Mesenchymal stem cell (in vitro differentiated cells and primary cell): ENCODE measurements around the gene STK26.

ENCODE experiments used
- DNase-seq: peaks from one replicate; pipeline ENCODE4 v3.0.0-alpha.2; 2013
- H2AFZ ChIP-seq: one replicate; pipeline ENCODE4 v1.6.1; 2013; ENCODE audit warnings: low read depth, mild to moderate bottlenecking, control low read depth, inconsistent platforms, low read length, moderate library complexity
- H2AK5ac ChIP-seq: 2 replicates; pipeline ENCODE4 v1.6.1; 2013; ENCODE audit warnings: low read length, moderate library complexity, mild to moderate bottlenecking, inconsistent platforms; ENCODE audit not compliant: severe bottlenecking
- H2BK120ac ChIP-seq: one replicate; pipeline ENCODE4 v1.6.1; 2013; ENCODE audit warnings: low read depth, mild to moderate bottlenecking, inconsistent platforms, low read length, moderate library complexity
- H2BK12ac ChIP-seq, 2 experiments: one replicate each; pipeline ENCODE4 v1.6.1; 2013; ENCODE audit warnings: inconsistent platforms in 2 of 2, low read length in 2 of 2, mild to moderate bottlenecking in 2 of 2, moderate library complexity in 2 of 2, control low read depth in 1 of 2
- H2BK15ac ChIP-seq: one replicate; pipeline ENCODE4 v1.6.1; 2013; ENCODE audit warnings: mild to moderate bottlenecking, low read depth, inconsistent platforms; ENCODE audit not compliant: poor library complexity, severe bottlenecking
- H2BK5ac ChIP-seq: 2 replicates; pipeline ENCODE4 v1.6.1; 2013; ENCODE audit warnings: low read depth, mild to moderate bottlenecking, low read length, control low read depth, inconsistent platforms; ENCODE audit not compliant: poor library complexity, severe bottlenecking
- H3K14ac ChIP-seq, 2 experiments: one replicate each; pipeline ENCODE4 v1.6.1; 2013; ENCODE audit warnings: inconsistent platforms in 2 of 2, low read length in 2 of 2, control low read depth in 1 of 2, mild to moderate bottlenecking in 1 of 2, moderate library complexity in 1 of 2
- H3K18ac ChIP-seq, 2 experiments: one replicate each; pipeline ENCODE4 v1.6.1; 2013; ENCODE audit warnings: inconsistent platforms in 2 of 2, low read length in 2 of 2, control low read depth in 1 of 2, low read depth in 1 of 2, mild to moderate bottlenecking in 1 of 2
- H3K23ac ChIP-seq, 2 experiments: one replicate each; pipeline ENCODE4 v1.6.1; 2013; ENCODE audit warnings: inconsistent platforms in 2 of 2, low read length in 2 of 2, mild to moderate bottlenecking in 2 of 2, moderate library complexity in 2 of 2, control low read depth in 1 of 2
- H3K27ac ChIP-seq: 2 replicates; pipeline ENCODE4 v1.5.1; 2013; ENCODE audit warnings: mild to moderate bottlenecking, moderate library complexity, low read length, control low read depth, inconsistent platforms; ENCODE audit not compliant: poor library complexity, severe bottlenecking
- H3K27me3 ChIP-seq, 2 experiments: 2 replicates each; pipeline versions ENCODE4 v1.6.1 to v1.7.0; 2013; ENCODE audit warnings: low read length in 2 of 2, mild to moderate bottlenecking in 2 of 2, moderate library complexity in 2 of 2, control low read depth in 1 of 2, inconsistent platforms in 1 of 2; ENCODE audit not compliant: control insufficient read depth in 1 of 2, insufficient read depth in 1 of 2
- H3K36me3 ChIP-seq, 2 experiments: 2 replicates each; pipeline versions ENCODE4 v1.6.1 to v1.7.0; 2013; ENCODE audit warnings: low read length in 2 of 2, control low read depth in 1 of 2, inconsistent platforms in 1 of 2, low read depth in 1 of 2, mild to moderate bottlenecking in 1 of 2; ENCODE audit not compliant: insufficient read depth in 2 of 2, control insufficient read depth in 1 of 2
- H3K4ac ChIP-seq, 2 experiments: one replicate each; pipeline ENCODE4 v1.6.1; 2013; ENCODE audit warnings: inconsistent platforms in 2 of 2, low read length in 2 of 2, mild to moderate bottlenecking in 2 of 2, moderate library complexity in 2 of 2, control low read depth in 1 of 2, low read depth in 1 of 2
- H3K4me1 ChIP-seq: 2 replicates; pipeline ENCODE4 v1.6.1; 2013; ENCODE audit warnings: low read depth, low read length, control low read depth; ENCODE audit not compliant: control insufficient read depth, insufficient read depth
- H3K4me2 ChIP-seq: 2 replicates; pipeline ENCODE4 v1.6.1; 2013; ENCODE audit warnings: low read length, mild to moderate bottlenecking, inconsistent platforms; ENCODE audit not compliant: poor library complexity, severe bottlenecking
- H3K4me3 ChIP-seq, 2 experiments: 2 replicates each; pipeline versions ENCODE4 v1.5.1 to v1.7.0; 2013; ENCODE audit warnings: low read length in 2 of 2, mild to moderate bottlenecking in 2 of 2, control low read depth in 1 of 2, low read depth in 1 of 2; ENCODE audit not compliant: insufficient read depth in 1 of 2
- H3K79me1 ChIP-seq: replicated peaks from 2 replicates; pipeline ENCODE4 v1.6.1; 2013; ENCODE audit warnings: mild to moderate bottlenecking, control low read depth, low read length, inconsistent platforms; ENCODE audit not compliant: poor library complexity, severe bottlenecking
- H3K9ac ChIP-seq: 2 replicates; pipeline ENCODE4 v1.7.0; 2013; ENCODE audit warnings: mild to moderate bottlenecking, low read length, moderate library complexity
- H3K9me3 ChIP-seq: 2 replicates; pipeline ENCODE4 v1.7.0; 2013; ENCODE audit warnings: mild to moderate bottlenecking, low read length; ENCODE audit not compliant: control insufficient read depth
- H4K8ac ChIP-seq: one replicate; pipeline ENCODE4 v1.6.1; 2013; ENCODE audit warnings: inconsistent platforms, mild to moderate bottlenecking, low read length, moderate library complexity
- H4K91ac ChIP-seq: one replicate; pipeline ENCODE4 v1.6.1; 2013; ENCODE audit warnings: mild to moderate bottlenecking, low read length, inconsistent platforms
- WGBS: methylation state at CpG from one replicate; pipeline ENCODE4 v1.1.7; 2013; ENCODE audit warnings: mixed read lengths; 5-methylcytosine and 5-hydroxymethylcytosine counted together

STK26 gene

DNA sequence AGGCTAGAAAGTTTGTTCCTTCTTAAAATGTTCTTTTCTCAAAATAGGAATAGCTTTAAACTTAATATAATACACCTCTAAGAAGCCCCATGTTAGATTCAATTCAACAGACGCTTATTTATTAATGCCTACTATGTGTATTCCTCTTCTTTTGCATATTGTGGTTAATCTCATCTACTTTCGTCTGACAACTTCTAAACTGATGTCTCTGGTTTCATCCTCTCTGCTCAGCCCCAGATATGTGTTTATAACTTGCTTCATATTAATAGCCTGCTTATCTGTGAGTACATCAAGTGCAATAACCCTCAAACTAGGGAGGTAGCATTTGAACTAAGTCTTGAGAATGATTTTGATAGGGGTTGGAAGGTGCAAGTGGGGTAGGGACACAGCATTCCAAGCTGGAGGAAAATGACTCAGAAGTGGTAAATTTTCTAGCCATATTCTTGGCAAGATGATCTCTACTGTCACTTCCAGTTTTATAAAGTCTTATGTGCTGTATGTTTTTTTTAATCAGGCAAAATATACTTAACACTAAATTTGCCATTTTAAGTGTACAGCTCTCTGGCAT, 37.0 kb downstream of the STK26 start:
- no peak overlapping the region for H2BK15ac ChIP-seq
- no peaks in the 10 kb centered on the region for H3K4me1 ChIP-seq
- no peak overlapping the region for H3K27ac ChIP-seq
- WGBS, result no CpG with 5 or more reads among the region's 2 CpGs
- H3K9ac ChIP-seq, result no peak overlapping the region
- H2AK5ac ChIP-seq, result no peak overlapping the region
- no peak overlapping the region for H2BK12ac ChIP-seq
- no peak overlapping the region for H3K18ac ChIP-seq
- H2AFZ ChIP-seq, result no peak overlapping the region
- H3K4me3 ChIP-seq, result no peak overlapping the region
- no peaks in the 10 kb centered on the region for H3K36me3 ChIP-seq
- no peak overlapping the region for H2BK5ac ChIP-seq
- no peak overlapping the region for H3K4ac ChIP-seq
- H3K9me3 ChIP-seq, result no peaks in the 10 kb centered on the region
- H3K23ac ChIP-seq, result no peak overlapping the region
- H4K91ac ChIP-seq, result no peak overlapping the region
- peaks cover 0 to 34% of the 10 kb centered on the region in 2 experiments for H3K27me3 ChIP-seq
- no peak overlapping the region for H4K8ac ChIP-seq
- H3K79me1 ChIP-seq, result no peaks in the 10 kb centered on the region
- H3K4me2 ChIP-seq, result no peak overlapping the region
- no peak overlapping the region for H3K14ac ChIP-seq
- H2BK120ac ChIP-seq, result no peak overlapping the region
- peak; percentile 13 for DNase-seq

DNA sequence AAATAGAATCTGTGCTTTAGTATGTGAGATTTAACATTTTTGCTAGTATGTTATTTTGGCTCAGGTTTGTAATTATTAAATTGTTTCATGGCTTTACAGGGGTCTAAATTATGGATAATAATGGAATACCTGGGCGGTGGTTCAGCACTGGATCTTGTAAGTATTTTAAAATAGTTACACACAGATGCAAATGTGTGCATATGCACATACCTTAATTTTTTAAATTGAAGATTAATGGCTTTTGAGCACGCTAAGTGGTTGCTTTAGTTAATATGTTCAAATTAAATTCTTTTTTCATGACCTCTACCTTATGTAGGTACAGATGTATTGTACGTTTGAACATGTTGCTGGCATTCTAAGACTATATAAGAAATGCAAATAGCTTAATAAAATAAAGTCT, 40.2 kb downstream of the STK26 start:
- H3K4me2 ChIP-seq, result no peak overlapping the region
- no peaks in the 10 kb centered on the region for H3K36me3 ChIP-seq
- no peaks in the 10 kb centered on the region for H3K79me1 ChIP-seq
- H2BK12ac ChIP-seq, result no peak overlapping the region
- H3K14ac ChIP-seq, result no peak overlapping the region
- H3K4me3 ChIP-seq, result no peak overlapping the region
- no peak overlapping the region for H4K91ac ChIP-seq
- no peak overlapping the region for H2AK5ac ChIP-seq
- H3K18ac ChIP-seq, result no peak overlapping the region
- H3K9ac ChIP-seq, result no peak overlapping the region
- no peak overlapping the region for H3K23ac ChIP-seq
- no peak overlapping the region for H2BK120ac ChIP-seq
- no peak overlapping the region for H2AFZ ChIP-seq
- H3K9me3 ChIP-seq, result no peaks in the 10 kb centered on the region
- WGBS, result no CpG with 5 or more reads among the region's 3 CpGs
- H2BK15ac ChIP-seq, result no peak overlapping the region
- H3K27me3 ChIP-seq, result peaks cover 0 to 28% of the 10 kb centered on the region in 2 experiments
- H3K4me1 ChIP-seq, result no peaks in the 10 kb centered on the region
- no peak overlapping the region for H4K8ac ChIP-seq
- H2BK5ac ChIP-seq, result no peak overlapping the region
- H3K4ac ChIP-seq, result no peak overlapping the region
- DNase-seq, result no peak
- no peak overlapping the region for H3K27ac ChIP-seq

DNA sequence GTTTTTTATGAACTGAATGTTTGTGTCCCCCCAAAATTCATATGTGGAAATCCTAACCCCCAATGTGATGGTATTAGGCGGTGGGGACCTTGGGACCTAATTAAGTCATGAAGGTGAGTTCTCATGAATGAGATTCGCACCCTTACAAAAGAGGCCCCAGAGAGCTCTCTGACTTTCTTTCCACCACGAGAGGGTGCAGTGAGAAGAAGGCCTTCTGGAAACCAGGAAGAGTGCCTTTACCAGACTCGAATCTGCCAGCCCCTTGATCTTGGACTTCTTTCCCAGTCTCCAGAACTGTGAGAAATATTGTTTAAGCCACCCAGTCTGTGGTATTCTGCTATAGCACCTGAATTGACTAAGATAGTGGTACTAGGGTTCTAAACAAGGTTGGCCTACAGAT, 40.8 kb downstream of the STK26 start:
- Histone ChIP-seq H2AK5ac (no peak overlapping the region), H3K9ac (no peak overlapping the region), H2BK15ac (no peak overlapping the region), H3K36me3 (no peaks in the 10 kb centered on the region), H3K9me3 (no peaks in the 10 kb centered on the region), H4K8ac (no peak overlapping the region), H2AFZ (no peak overlapping the region), H3K79me1 (no peaks in the 10 kb centered on the region), H3K14ac (no peak overlapping the region), H2BK12ac (no peak overlapping the region), H3K4me2 (no peak overlapping the region), H2BK5ac (no peak overlapping the region), H3K4me1 (no peaks in the 10 kb centered on the region), H4K91ac (no peak overlapping the region), H2BK120ac (no peak overlapping the region), H3K23ac (no peak overlapping the region), H3K4ac (no peak overlapping the region), H3K18ac (no peak overlapping the region), H3K4me3 (no peak overlapping the region), H3K27me3 (peaks cover 0 to 25% of the 10 kb centered on the region in 2 experiments), H3K27ac (no peak overlapping the region)
- WGBS, result 100% methylated on average over 2 of the region's 4 CpGs
- DNase-seq, result no peak

DNA sequence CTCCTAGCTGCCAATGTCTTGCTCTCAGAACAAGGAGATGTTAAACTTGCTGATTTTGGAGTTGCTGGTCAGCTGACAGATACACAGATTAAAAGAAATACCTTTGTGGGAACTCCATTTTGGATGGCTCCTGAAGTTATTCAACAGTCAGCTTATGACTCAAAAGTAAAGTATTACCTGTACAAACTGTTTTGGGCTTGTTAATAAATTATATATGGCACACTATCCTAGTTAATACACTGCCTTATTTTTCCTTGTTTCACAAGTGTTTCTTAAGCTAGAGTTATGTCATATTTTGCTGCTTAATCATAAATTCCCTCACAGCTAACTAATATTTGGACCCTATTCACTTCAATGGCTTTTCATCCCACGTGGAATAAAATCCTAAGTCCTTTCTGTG, 45.3 kb downstream of the STK26 start:
- H2BK5ac ChIP-seq, result no peak overlapping the region
- H3K14ac ChIP-seq, result no peak overlapping the region
- no peak overlapping the region for H3K23ac ChIP-seq
- no peaks in the 10 kb centered on the region for H3K4me1 ChIP-seq
- H3K36me3 ChIP-seq, result no peaks in the 10 kb centered on the region
- no peak for DNase-seq
- H3K9me3 ChIP-seq, result no peaks in the 10 kb centered on the region
- H3K27me3 ChIP-seq, result peaks cover 0 to 17% of the 10 kb centered on the region in 2 experiments
- no peaks in the 10 kb centered on the region for H3K79me1 ChIP-seq
- no peak overlapping the region for H2AFZ ChIP-seq
- H2BK15ac ChIP-seq, result no peak overlapping the region
- H2BK12ac ChIP-seq, result no peak overlapping the region
- no peak overlapping the region for H4K8ac ChIP-seq
- no peak overlapping the region for H2AK5ac ChIP-seq
- no peak overlapping the region for H3K4me3 ChIP-seq
- H3K4ac ChIP-seq, result no peak overlapping the region
- no peak overlapping the region for H3K27ac ChIP-seq
- no peak overlapping the region for H3K4me2 ChIP-seq
- no peak overlapping the region for H3K9ac ChIP-seq
- H3K18ac ChIP-seq, result no peak overlapping the region
- H4K91ac ChIP-seq, result no peak overlapping the region
- 94% methylated on average over 1 of the region's 1 CpG for WGBS
- no peak overlapping the region for H2BK120ac ChIP-seq
